CD14-positive monocyte (primary cell): ENCODE data around the gene FBXO46. TPM values are rescaled to one million over a fixed set of nuclear protein-coding genes. Genes with fewer than 3 reads are reported as not detected.

Experiments
- DNase-seq, 3 donors: peaks; one replicate each; pipeline ENCODE4 v3.0.0-alpha.2; 2011 to 2022
- H2AFZ ChIP-seq: 2 replicates; pipeline ENCODE4 v1.6.0; 2012; ENCODE audit warnings: mild to moderate bottlenecking, low read depth, low read length, inconsistent platforms; ENCODE audit not compliant: insufficient read depth, poor library complexity, severe bottlenecking
- H3K27ac ChIP-seq, 2 donors: 1 replicate in 1 of 2; 2 replicates in 1 of 2; pipeline ENCODE4 v1.5.1; 2012 to 2013; ENCODE audit warnings: low read length in 2 of 2, control low read depth in 1 of 2, inconsistent platforms in 1 of 2, low read depth in 1 of 2, mild to moderate bottlenecking in 1 of 2
- H3K27me3 ChIP-seq, 2 donors: one replicate each; pipeline versions ENCODE4 v1.6.0 to v1.6.1; 2011 to 2013; ENCODE audit warnings: low read length in 2 of 2; ENCODE audit not compliant: control insufficient read depth in 2 of 2, insufficient read depth in 2 of 2
- H3K36me3 ChIP-seq, 2 donors: replicated peaks in 1 of 2; 1 replicate in 1 of 2; 2 replicates in 1 of 2; pipeline versions ENCODE4 v1.5.1 to v1.6.1; 2012 to 2013; ENCODE audit warnings: low read length in 2 of 2, control low read depth in 1 of 2, inconsistent platforms in 1 of 2, mild to moderate bottlenecking in 1 of 2; ENCODE audit not compliant: insufficient read depth in 2 of 2, control insufficient read depth in 1 of 2
- H3K4me1 ChIP-seq, 2 donors: 1 replicate in 1 of 2; 2 replicates in 1 of 2; pipeline versions ENCODE4 v1.5.1 to v1.6.1; 2012 to 2013; ENCODE audit warnings: low read length in 2 of 2, control low read depth in 1 of 2, inconsistent platforms in 1 of 2, mild to moderate bottlenecking in 1 of 2, moderate library complexity in 1 of 2; ENCODE audit not compliant: insufficient read depth in 2 of 2, control insufficient read depth in 1 of 2
- H3K4me2 ChIP-seq: replicated peaks from 2 replicates; pipeline ENCODE3; 2012; ENCODE audit warnings: low read length, moderate library complexity, mild to moderate bottlenecking; ENCODE audit not compliant: poor library complexity, severe bottlenecking; ENCODE audit errors: extremely low read depth
- H3K4me3 ChIP-seq, 3 experiments: fragments of 200-600 bp in 1 of 3; sonication (generic) in 1 of 3; replicated peaks in 1 of 3; 1 replicate in 2 of 3; 2 replicates in 1 of 3; pipeline ENCODE4 v1.5.1; 2011 to 2013; ENCODE audit warnings: low read length in 3 of 3, mild to moderate bottlenecking in 3 of 3, control low read depth in 2 of 3, low read depth in 2 of 3, inconsistent platforms in 1 of 3, moderate library complexity in 1 of 3
- H3K79me2 ChIP-seq: 2 replicates; pipeline ENCODE4 v1.6.0; 2012; ENCODE audit warnings: mild to moderate bottlenecking, control low read depth, inconsistent platforms, low read length, moderate library complexity; ENCODE audit not compliant: insufficient read depth
- H3K9ac ChIP-seq: 2 replicates; pipeline ENCODE4 v1.6.0; 2017; ENCODE audit warnings: low read length, mild to moderate bottlenecking; ENCODE audit not compliant: insufficient read depth, poor library complexity, severe bottlenecking
- H3K9me3 ChIP-seq, 2 donors: replicated peaks in 1 of 2; 1 replicate in 1 of 2; 2 replicates in 1 of 2; pipeline versions ENCODE4 v1.5.1 to v1.6.1; 2012 to 2013; ENCODE audit warnings: low read length in 2 of 2, control low read depth in 1 of 2; ENCODE audit not compliant: control insufficient read depth in 1 of 2, insufficient read depth in 1 of 2
- H4K20me1 ChIP-seq: 2 replicates; pipeline ENCODE4 v1.6.0; 2012; ENCODE audit warnings: mild to moderate bottlenecking, low read length, control low read depth, moderate library complexity; ENCODE audit not compliant: insufficient read depth
- H3K27ac Mint-ChIP-seq, 7 donors: one replicate each; pipeline ENCODE4 v1.8.0; 2020; ENCODE audit warnings: mild to moderate bottlenecking in 7 of 7, mixed read lengths in 7 of 7, moderate library complexity in 6 of 7, inconsistent platforms in 2 of 7
- H3K27me3 Mint-ChIP-seq, 3 donors: one replicate each; pipeline ENCODE4 v1.8.0; 2021 to 2022; ENCODE audit warnings: low read depth in 3 of 3, mild to moderate bottlenecking in 3 of 3, mixed read lengths in 3 of 3, moderate library complexity in 3 of 3, inconsistent platforms in 1 of 3
- H3K36me3 Mint-ChIP-seq, 2 donors: one replicate each; pipeline ENCODE4 v1.8.0; 2020; ENCODE audit warnings: mixed read lengths in 2 of 2, inconsistent platforms in 1 of 2, mild to moderate bottlenecking in 1 of 2
- H3K4me1 Mint-ChIP-seq: one replicate; pipeline ENCODE4 v1.8.0; 2020; ENCODE audit warnings: mild to moderate bottlenecking, mixed read lengths
- H3K4me3 Mint-ChIP-seq, 2 donors: one replicate each; pipeline ENCODE4 v1.8.0; 2020; ENCODE audit warnings: mild to moderate bottlenecking in 2 of 2, mixed read lengths in 2 of 2, moderate library complexity in 1 of 2
- H3K9me3 Mint-ChIP-seq, 7 donors: one replicate each; pipeline ENCODE4 v1.8.0; 2020 to 2022; ENCODE audit warnings: mixed read lengths in 7 of 7, mild to moderate bottlenecking in 6 of 7, moderate library complexity in 6 of 7, inconsistent platforms in 2 of 7
- CTCF ChIP-seq: fragments of 200-600 bp; IDR thresholded peaks from one replicate; pipeline ENCODE4 v1.8.0; 2022; ENCODE audit warnings: antibody characterized with exemption, mild to moderate bottlenecking
- WGBS: methylation state at CpG from one replicate; pipeline ENCODE4 v1.1.5; 2013; ENCODE audit warnings: missing lambda C conversion rate; ENCODE audit not compliant: insufficient coverage; 5-methylcytosine and 5-hydroxymethylcytosine counted together
- intact Hi-C, 2 donors: fragments of 100-400 bp; cut with micrococcal nuclease; formaldehyde crosslinking; loops; one replicate each; pipeline versions ENCODE4 v1.15.0 to v1.15.1; 2023
- polyA plus RNA-seq, 3 donors: library from polyadenylated mRNA; depleted of rRNA in 1 of 3; unstranded in 2 of 3; stranded (reverse) in 1 of 3; fragments of 300-500 nt in 2 of 3; fragments of >200 nt in 1 of 3; fragmentation: Illumina TruSeq in 2 of 3; gene quantifications; 1 replicate in 2 of 3; 2 replicates in 1 of 3; pipeline ENCODE4 v1.2.3, GENCODE V29; 2012 to 2021
- small RNA-seq: library from RNA; depleted of rRNA; stranded (forward); fragments of <200 nt; gene quantifications from one replicate; pipeline ENCODE3, GENCODE V24; 2012; ENCODE audit warnings: low read depth; ENCODE audit not compliant: insufficient read length

Gene FBXO46
- polyA plus RNA-seq, 3 donors: 3.8 to 6.8 (median 5.5) TPM

- H3K9ac ChIP-seq: no peak overlapping the region
- no peak for TF ChIP-seq CTCF
- peaks cover 36 to 62% (median 48%) of the 10 kb centered on the region in 3 donors for H3K27me3 Mint-ChIP-seq
- H3K4me1 ChIP-seq: peaks cover 9 to 19% of the 10 kb centered on the region in 2 donors
- H3K4me3 ChIP-seq: no peak overlapping the region
- peaks cover 0 to 10% (median 3%) of the 10 kb centered on the region in 7 donors for H3K9me3 Mint-ChIP-seq
- H3K9me3 ChIP-seq: no peaks in the 10 kb centered on the region
- peaks cover 3 to 9% of the 10 kb centered on the region in 2 donors for H3K36me3 Mint-ChIP-seq
- no peaks in the 10 kb centered on the region for H4K20me1 ChIP-seq
- H3K27ac ChIP-seq: no peak overlapping the region
- peaks cover 20% of the 10 kb centered on the region for H3K4me1 Mint-ChIP-seq
- DNase-seq: no peak
- H3K27ac Mint-ChIP-seq: no peak overlapping the region
- H3K27me3 ChIP-seq: peaks cover 12 to 23% of the 10 kb centered on the region in 2 donors
- H3K4me3 Mint-ChIP-seq: no peak overlapping the region
- no CpG with 5 or more reads among the region's 1 CpG for WGBS
- H2AFZ ChIP-seq: no peak overlapping the region
- H3K36me3 ChIP-seq: no peaks in the 10 kb centered on the region
- H3K79me2 ChIP-seq: no peaks in the 10 kb centered on the region
- intact Hi-C loops: no loop called here
- H3K4me2 ChIP-seq: no peak overlapping the region
Observed at GRCh38 chr19:45663800-45664199, 66.9 kb downstream of the FBXO46 start.

GRCh38 chr19:45660636-45661035 lies 70.1 kb downstream of the FBXO46 start:
- Histone ChIP-seq H3K27me3 (no peaks in the 10 kb centered on the region), H3K36me3 (no peaks in the 10 kb centered on the region), H3K27ac (no peak overlapping the region), H4K20me1 (no peaks in the 10 kb centered on the region), H3K4me2 (no peak overlapping the region), H3K4me3 (no peak overlapping the region), H3K9me3 (no peaks in the 10 kb centered on the region), H3K4me1 (peaks cover 0 to 6% of the 10 kb centered on the region in 2 donors), H3K9ac (no peak overlapping the region), H2AFZ (no peak overlapping the region), H3K79me2 (no peaks in the 10 kb centered on the region)
- peaks cover 17 to 48% (median 23%) of the 10 kb centered on the region in 3 donors for H3K27me3 Mint-ChIP-seq
- peaks cover 0 to 4% (median 0%) of the 10 kb centered on the region in 7 donors for H3K9me3 Mint-ChIP-seq
- H3K36me3 Mint-ChIP-seq: no peaks in the 10 kb centered on the region
- peaks cover 6% of the 10 kb centered on the region for H3K4me1 Mint-ChIP-seq
- no peak for TF ChIP-seq CTCF
- intact Hi-C loops: no loop called here
- WGBS: 77% methylated on average over 7 of the region's 8 CpGs
- DNase-seq: no peak
- no peak overlapping the region for H3K27ac Mint-ChIP-seq
- no peak overlapping the region for H3K4me3 Mint-ChIP-seq

Small RNA genes lying within 50 kb of the gene (small RNA-seq; reads per million reads assigned to genes)
- not detected for gene MIR642A

Other genes with a start within 250 kb of the FBXO46 start
- 1 to 10 TPM; 1.5 to 2.7 (median 2.3) TPM for gene RTN2, start 233.8 kb downstream of the FBXO46 start, polyA plus RNA-seq
- 1 to 10 TPM; 1.3 to 4.3 (median 2.7) TPM for gene PPM1N, start 232.5 kb downstream of the FBXO46 start, polyA plus RNA-seq
- 100 to 1,000 TPM; 132 to 154 (median 144) TPM for gene VASP, start 223.4 kb downstream of the FBXO46 start, polyA plus RNA-seq
- gene OPA3, start 146.1 kb downstream of the FBXO46 start, polyA plus RNA-seq: 1 to 10 TPM; 4.4 to 6.9 (median 5.6) TPM
- gene GPR4, start 128.7 kb downstream of the FBXO46 start, polyA plus RNA-seq: not detected
- gene EML2, start 91.5 kb downstream of the FBXO46 start, polyA plus RNA-seq: 10 to 100 TPM; 10.3 to 50.8 (median 11.9) TPM
- not detected for gene GIPR, start 62.7 kb downstream of the FBXO46 start, polyA plus RNA-seq
- gene SNRPD2, start 38.9 kb downstream of the FBXO46 start, polyA plus RNA-seq: 100 to 1,000 TPM; 251 to 516 (median 491) TPM
- 1 to 10 TPM in 1 of 3 donors, under 1 TPM in 2; 0.46 to 3.0 (median 0.90) TPM for gene QPCTL, start 38.2 kb downstream of the FBXO46 start, polyA plus RNA-seq
- gene MEIOSIN, start 2.5 kb upstream of the FBXO46 start, polyA plus RNA-seq: not detected
- gene SIX5, start 38.4 kb upstream of the FBXO46 start, polyA plus RNA-seq: under 1 TPM in 1 of 3 donors, not detected in 2; 0.04 TPM
- 1 to 10 TPM in 1 of 3 donors, under 1 TPM in 1, not detected in 1; 0.17 to 3.8 TPM for gene DMPK, start 51.6 kb upstream of the FBXO46 start, polyA plus RNA-seq
- gene DMWD, start 61.9 kb upstream of the FBXO46 start, polyA plus RNA-seq: 1 to 10 TPM; 1.5 to 3.4 (median 2.4) TPM
- not detected for gene RSPH6A, start 84.4 kb upstream of the FBXO46 start, polyA plus RNA-seq
- 10 to 100 TPM in 2 of 3 donors, 1 to 10 TPM in 1; 5.6 to 96.1 (median 15.7) TPM for gene SYMPK, start 132.3 kb upstream of the FBXO46 start, polyA plus RNA-seq
- gene FOXA3, start 133.4 kb upstream of the FBXO46 start, polyA plus RNA-seq: not detected
- 1 to 10 TPM; 2.0 to 3.9 (median 2.1) TPM for gene IRF2BP1, start 155.2 kb upstream of the FBXO46 start, polyA plus RNA-seq
- gene MYPOP, start 171.7 kb upstream of the FBXO46 start, polyA plus RNA-seq: 1 to 10 TPM in 1 of 3 donors, under 1 TPM in 2; 0.08 to 5.9 (median 0.39) TPM
- gene NANOS2, start 183.9 kb upstream of the FBXO46 start, polyA plus RNA-seq: not detected
- gene NOVA2, start 243.0 kb upstream of the FBXO46 start, polyA plus RNA-seq: not detected